Measurements from ENCODE around the gene DCTN3. TPM values are rescaled to one million over a fixed set of nuclear protein-coding genes. Genes with fewer than 3 reads are reported as not detected.

DCTN3 gene
- total and polyA plus RNA-seq, 10 of the 15 experiments (the other 5 are each of a cell fraction or from before 2014, with no cell fraction given), result 19.0 to 120 (median 71.8) TPM

GRCh38 chr9:34637356-34638137 is 17.3 kb upstream of the DCTN3 start, which contains the start of gene SIGMAR1 (continued):
- TF ChIP-seq USF1 (IDR thresholded peaks at IDR 0.05; ENCODE audit: borderline replicate concordance, extremely low read length, insufficient read depth, low read depth, low read length), result peak; percentile 76
- peak; percentile 40; the same call in 1 of the 2 replicates for TF ChIP-seq CREM (IDR thresholded peaks at IDR 0.05; ENCODE audit: low read depth)
- TF ChIP-seq FOXK2 (IDR thresholded peaks at IDR 0.05), result peak; percentile 96
- peak; percentile 63 for TF ChIP-seq NKRF (conservative IDR thresholded peaks at IDR 0.05)
- peak; percentile 19; the same call in 1 of the 2 replicates for TF ChIP-seq E2F4 (IDR thresholded peaks at IDR 0.05; ENCODE audit: low read depth, low read length)
- no peak for TF ChIP-seq PAX8 (IDR thresholded peaks at IDR 0.05)
- TF ChIP-seq BACH1 (IDR thresholded peaks at IDR 0.05; ENCODE audit: borderline replicate concordance), result peak; percentile 62
- no peak for TF ChIP-seq REST (IDR thresholded peaks at IDR 0.05; ENCODE audit: low read depth, low read length)
- TF ChIP-seq ZNF622 (IDR thresholded peaks at IDR 0.05), result no peak
- peak; percentile 25 for TF ChIP-seq SIX5 (IDR thresholded peaks at IDR 0.05; ENCODE audit: low read depth, low read length, severe bottlenecking)
- peak; percentile 44; the same call in 1 of the 2 replicates for TF ChIP-seq CHD2 (IDR thresholded peaks at IDR 0.05; ENCODE audit: borderline replicate concordance, low read depth, low read length)
- no peak for TF ChIP-seq SKIL (IDR thresholded peaks at IDR 0.05; ENCODE audit: low read depth, poor library complexity, severe bottlenecking)
- peak; percentile 86; the same call in 1 of the 2 replicates for TF ChIP-seq LARP7 (IDR thresholded peaks at IDR 0.05)
- peak; percentile 76; the same call in 1 of the 2 replicates for TF ChIP-seq POLR2AphosphoS2 (IDR thresholded peaks at IDR 0.05; ENCODE audit: low read depth, low read length)
- TF ChIP-seq SREBF2 (IDR thresholded peaks at IDR 0.05; ENCODE audit: low read length), result no peak
- no peak for TF ChIP-seq TCF3 (IDR thresholded peaks at IDR 0.05; ENCODE audit: borderline replicate concordance, insufficient read depth, low read depth, low read length)
- no peak for TF ChIP-seq NFYA (IDR thresholded peaks at IDR 0.05; ENCODE audit: borderline replicate concordance, low read depth, low read length)
- TF ChIP-seq CHD4 (IDR thresholded peaks at IDR 0.05), result no peak
- peak; percentile 20; the same call in 1 of the 2 replicates for TF ChIP-seq TAF1 (IDR thresholded peaks at IDR 0.05; ENCODE audit: borderline replicate concordance, low read depth, low read length)

All from GM12878 (cell line).